Activated CD4-positive, alpha-beta T cell treated with anti-CD3 and anti-CD28 coated beads for 1 hour (primary cell): ENCODE results near the gene GRM7.
"Not testable (repeated sequence)": the region's sequence is repeated elsewhere in the genome, so short reads cannot be mapped to it uniquely, and the experiment has no call there.

Source experiments
- DNase-seq: peaks from one replicate; pipeline ENCODE4 v3.0.0-alpha.2; 2020

Gene GRM7

GRCh38 chr3:6860954-6861624, at the start of gene GRM7:
Gene GRM7 (plus strand): TSS chr3:6861115.
- no peak for DNase-seq

GRCh38 chr3:6821411-6821810, 39.5 kb upstream of the GRM7 start:
- no peak for DNase-seq

- no peak for DNase-seq
These were observed 35.4 kb upstream of the GRM7 start for GRCh38 chr3:6825524-6825923.

GRCh38 chr3:6827453-6827852, 33.5 kb upstream of the GRM7 start:
- DNase-seq = no peak

DNA sequence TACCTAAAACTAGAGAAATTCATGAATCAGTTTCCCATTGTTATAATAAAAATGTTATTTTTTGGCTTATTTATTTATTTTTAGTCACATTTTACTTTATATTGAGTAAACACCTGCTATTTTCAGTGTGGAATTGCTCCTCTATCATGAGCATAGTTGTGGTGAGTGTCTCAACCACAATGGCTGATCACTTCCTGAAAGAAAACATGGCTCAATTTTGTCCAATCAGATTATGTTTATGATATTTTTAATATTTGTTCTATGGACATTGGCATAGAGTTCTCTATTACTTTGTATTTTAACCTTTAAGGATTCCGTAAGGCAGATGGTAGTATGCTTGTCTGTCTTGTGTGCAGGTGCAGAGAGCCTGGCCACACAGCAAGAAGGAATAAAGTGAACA, 16.2 kb upstream of the GRM7 start:
- no peak for DNase-seq

DNA sequence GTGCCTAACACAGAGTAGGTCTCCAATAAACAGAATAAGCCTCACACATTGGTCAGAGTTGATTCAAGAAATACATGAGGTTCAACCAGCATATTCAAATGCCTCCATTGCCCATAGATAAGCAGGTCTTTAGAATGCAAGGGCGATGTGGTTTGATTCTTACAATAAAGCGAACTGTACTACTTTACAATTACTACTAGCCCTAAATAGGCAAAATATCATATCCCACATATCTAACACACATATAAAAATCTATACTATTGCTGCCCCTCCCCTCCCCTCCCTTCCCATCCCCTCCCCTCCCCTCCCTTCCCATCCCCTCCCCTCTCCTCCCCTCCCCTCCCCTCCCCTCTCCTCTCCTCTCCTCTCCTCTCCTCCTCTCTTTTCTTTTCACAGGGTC, 6.7 kb upstream of the GRM7 start:
- no peak for DNase-seq

DNA sequence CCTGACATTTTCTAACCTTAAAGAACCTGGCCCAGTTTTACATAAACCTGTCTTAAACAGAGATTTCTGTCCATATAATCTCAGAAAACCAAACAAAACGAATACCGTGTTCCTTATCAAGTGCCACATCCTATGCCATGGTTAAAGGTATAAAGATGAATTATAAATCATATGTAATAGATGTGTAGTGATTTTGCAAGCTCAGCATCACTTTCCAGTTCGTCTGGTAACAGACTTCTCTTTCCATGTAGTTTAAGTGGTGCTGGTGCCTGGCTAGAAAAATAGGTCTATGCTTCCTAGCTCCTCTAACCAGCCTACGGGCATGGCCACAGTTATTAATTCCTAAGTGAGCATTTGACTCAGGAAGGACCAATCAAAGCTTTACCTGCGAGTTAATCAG, 3.4 kb upstream of the GRM7 start:
- no peak for DNase-seq

GRCh38 chr3:6860149-6860953, 564 bp upstream of the GRM7 start:
- no peak for DNase-seq

DNA sequence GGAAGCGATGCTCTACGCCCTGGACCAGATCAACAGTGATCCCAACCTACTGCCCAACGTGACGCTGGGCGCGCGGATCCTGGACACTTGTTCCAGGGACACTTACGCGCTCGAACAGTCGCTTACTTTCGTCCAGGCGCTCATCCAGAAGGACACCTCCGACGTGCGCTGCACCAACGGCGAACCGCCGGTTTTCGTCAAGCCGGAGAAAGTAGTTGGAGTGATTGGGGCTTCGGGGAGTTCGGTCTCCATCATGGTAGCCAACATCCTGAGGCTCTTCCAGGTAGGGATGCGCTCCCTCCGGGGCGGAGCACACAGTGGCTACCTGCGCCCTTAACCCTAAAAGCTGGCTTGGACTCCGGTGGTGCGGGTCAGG, 698 bp downstream of the GRM7 start:
- DNase-seq = no peak

DNA sequence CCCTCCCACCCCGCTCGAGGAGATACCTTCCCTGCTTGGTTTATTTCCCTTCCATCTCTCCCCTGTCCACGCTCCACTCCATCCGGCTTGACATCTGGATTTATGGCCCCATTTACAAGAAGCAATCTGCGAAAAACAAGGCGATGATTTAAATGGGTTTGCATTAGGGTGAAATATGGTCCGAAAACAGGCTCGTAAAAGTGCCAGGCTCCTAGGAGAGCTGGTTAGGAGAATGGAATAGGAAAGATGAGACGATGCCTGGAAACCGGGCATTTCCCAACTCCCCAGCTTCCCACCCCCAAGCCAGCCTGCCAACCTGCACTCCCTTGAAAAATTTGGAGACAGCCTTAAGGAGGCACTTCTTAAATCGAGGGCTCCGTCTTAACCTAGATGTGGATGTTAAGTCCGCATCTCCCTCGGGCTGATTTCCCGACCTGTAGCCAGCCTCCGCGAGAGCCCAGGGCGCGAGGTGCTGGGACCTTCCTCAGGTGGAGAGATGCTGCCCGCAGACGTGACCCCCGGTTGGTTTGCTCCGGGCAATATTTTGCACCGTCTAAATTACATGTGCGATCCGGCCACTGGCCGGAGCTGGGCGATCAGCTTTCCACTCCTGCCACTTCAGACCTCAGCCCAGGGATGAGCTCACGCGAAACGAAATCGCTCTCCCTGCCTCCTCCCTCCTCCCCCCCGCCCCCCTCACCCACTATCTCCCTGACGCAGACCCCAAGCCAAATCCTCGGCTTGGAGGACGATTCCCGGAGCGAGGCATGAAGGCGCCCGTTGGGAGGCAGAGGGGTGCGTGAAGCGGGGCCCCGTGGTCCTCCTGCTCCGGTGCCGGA, 1.3 kb downstream of the GRM7 start:
- no peak for DNase-seq

GRCh38 chr3:6862880-6863195, 1.9 kb downstream of the GRM7 start:
- no peak for DNase-seq

DNA sequence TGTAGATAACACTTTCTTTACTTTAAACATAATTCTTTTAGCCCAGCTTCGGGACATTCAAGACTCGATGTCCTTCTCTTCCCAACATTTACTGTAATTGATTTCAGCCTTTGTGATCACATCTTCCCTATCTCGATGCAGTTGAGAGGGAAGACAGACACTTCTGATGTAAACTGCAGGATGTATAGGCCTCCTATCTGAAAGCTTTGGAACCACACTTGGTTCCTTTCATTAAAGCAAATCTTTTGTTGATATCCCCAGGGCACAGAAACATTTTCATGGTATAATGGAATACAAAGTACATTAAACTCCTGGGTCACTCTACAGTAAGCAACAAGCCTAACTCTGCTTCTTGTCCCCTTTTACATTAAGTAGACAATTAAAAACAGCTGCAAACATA, 6.4 kb downstream of the GRM7 start:
- no peak for DNase-seq

- no peak for DNase-seq
These were observed 17.8 kb downstream of the GRM7 start for GRCh38 chr3:6878731-6879130.

DNA sequence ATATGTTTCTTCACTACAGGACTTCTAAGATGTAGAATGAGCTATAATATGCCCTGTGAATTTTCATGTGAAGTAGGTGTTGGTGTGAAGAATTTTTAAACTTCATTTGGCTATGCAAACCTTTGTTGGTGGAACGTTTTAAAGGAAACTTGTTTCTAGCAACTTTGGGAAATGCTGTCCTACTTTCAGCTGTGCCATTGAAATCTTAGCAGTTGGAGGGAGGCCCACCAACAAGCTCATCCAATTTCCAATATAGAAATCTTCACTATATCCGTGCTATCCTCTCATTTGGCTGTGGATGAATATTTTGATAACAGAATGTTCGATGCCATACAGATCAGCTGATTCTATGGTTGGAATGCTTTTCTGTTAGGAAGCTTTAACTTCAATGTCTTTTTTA, 51.3 kb downstream of the GRM7 start:
- no peak for DNase-seq

- no peak for DNase-seq
These were observed 55.0 kb downstream of the GRM7 start for GRCh38 chr3:6915898-6916297.

DNA sequence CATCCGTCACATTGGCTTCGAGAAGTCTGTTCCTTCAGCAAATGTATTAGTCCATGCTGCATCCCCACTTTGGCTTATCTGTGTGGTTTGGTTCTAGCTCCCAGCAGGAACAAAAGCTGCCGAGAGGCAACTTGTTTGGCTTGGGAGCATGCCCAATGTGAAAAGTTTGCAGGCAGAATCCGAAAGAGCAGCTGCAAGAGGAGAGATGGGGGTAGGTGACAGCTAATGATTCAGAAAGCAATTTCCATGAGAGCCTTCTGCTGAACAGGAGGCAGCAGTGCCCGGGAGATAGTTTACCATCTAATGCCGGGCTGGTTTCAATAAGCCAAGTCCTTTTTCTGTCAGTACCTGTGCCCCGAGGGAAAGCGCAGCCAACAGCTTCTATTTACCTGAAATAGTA, 60.2 kb downstream of the GRM7 start:
- no peak for DNase-seq

GRCh38 chr3:6921876-6922275, 61.0 kb downstream of the GRM7 start:
- no peak for DNase-seq

DNA sequence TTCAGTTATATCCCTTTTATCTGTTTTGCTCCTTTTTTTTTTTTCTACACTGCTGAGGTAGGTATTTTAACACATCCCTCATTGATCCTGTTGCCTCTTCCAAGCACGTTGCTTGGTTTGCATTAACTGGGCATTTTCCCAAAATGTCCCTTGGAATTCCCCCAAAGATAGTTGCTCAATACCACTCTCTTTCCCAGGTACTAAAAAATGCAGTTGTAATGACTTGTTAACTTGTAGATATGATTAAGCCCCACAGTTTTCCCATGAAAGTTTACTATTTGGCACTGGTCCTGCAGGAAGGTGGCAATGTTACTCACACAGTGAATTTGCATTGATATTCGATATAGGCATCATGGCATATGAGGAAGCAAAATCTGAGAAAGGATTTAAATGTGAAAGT, 67.1 kb downstream of the GRM7 start:
- no peak for DNase-seq

DNA sequence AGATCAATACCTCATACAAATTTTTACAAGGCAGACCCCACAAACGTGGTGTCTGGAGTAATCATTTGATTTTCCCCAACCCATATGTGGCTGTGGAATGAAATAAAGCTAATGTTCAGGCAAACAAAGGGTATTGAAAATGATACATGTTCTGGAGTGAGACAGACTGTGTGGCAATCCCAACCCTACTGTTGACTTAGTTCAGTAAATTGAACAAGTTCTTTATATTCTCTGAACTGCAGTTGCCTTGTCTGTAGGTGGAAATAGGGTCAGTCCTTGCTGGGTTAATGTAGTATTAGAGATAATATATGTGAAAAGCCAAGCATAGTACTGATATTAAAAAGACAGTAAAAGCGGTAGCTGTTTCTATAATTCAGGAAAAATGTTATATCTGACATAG, 69.0 kb downstream of the GRM7 start:
- no peak for DNase-seq

DNA sequence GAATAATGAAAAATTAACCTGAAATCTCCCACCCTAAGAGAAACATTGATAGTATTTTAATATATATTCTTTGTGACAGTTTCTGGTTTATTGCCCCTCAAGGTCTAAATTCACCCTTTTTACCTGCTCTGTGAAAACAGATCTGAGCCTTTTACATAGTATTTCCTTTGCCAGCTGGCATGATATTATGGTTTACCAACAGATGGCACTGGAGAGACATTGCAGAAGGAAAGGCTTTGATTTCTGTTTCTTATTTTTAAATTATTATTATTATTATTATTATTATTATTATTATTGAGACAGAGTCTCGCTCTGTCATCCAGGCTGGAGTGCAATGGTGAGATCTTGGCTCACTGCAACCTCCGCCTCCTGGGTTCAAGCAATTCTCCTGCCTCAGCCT, 74.5 kb downstream of the GRM7 start:
- DNase-seq = not testable (repeated sequence)

DNA sequence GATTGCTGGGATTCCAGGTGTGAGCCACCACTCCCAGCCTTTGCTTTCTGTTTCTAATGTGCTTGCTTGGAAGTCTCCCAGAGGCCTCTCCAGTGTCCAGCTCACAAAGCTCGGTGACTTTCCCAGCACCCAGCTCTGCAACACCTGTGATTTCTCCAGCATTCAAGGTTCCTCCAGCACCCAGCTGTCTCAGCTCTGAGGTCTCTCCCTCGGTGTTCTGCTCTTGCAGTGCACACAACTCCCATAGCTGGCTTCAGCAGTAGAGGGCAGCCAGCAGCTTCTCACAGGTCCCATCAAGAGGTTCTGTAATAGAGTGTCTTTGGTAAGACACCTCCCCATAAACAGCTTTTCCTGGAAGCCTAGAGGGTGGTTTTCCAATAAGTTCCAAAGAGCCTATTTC, 75.1 kb downstream of the GRM7 start:
- no peak for DNase-seq

DNA sequence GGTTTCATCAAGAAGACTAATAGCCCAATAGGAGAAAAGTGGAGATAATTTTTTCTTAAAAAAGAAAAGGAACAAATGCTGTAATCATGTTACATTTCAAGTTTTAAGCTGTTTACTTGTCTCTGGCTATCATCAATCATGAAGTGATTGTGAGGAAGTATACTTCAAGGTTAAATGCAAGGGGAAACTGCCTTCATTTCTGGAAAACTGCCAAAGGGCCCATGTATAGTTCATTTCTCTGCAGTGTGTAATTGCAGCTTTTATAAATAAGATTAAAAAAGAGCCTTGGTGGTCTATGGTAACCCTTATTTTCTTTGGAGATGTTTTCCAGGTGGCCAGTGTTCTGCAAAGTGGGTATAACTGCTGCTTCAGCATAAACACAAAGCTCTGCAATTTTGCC, 101.9 kb downstream of the GRM7 start:
- DNase-seq = no peak

DNA sequence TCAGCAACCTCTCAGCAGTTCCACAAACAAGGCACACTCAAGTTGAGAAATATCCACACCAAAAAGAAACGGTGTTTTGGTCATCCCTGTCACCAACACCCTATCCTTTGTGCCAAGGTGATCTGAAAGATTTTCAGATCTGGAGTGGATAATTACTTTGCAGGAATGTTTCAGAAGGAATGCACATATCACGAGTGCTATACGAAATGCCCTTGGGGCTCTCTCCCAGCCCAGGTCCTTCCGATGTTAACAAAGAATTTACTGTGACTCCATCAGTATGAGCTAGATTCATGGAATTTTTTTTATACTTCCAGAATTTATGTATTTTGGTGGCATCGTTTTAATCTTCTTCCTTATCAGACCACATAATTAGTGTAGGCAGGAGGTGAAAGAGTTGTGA, 105.0 kb downstream of the GRM7 start:
- DNase-seq = no peak

DNA sequence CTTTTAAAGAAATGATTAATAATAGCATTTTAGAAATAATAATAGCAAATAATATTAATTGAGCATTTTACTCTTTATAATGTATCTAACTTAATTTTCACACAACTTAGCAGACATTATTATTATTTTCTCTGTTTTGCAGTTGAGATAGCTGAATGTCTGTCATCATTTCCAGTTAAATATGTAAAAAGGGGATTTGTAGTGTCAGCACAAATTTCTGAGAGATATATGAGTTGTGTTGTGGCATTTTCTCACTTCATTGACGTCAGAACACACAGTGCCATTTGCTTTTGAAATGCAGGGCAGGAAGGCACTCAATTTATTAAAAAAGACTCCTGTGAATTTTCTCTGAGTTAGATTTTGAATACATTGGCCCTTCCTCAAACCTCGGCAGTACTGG, 111.0 kb downstream of the GRM7 start:
- DNase-seq = no peak
